H1 (cell line): ENCODE results near the gene RBL1. TPM values are rescaled to one million over a fixed set of nuclear protein-coding genes. Genes with fewer than 3 reads are reported as not detected.

Experiments used
- CTCF ChIA-PET: fragments of 300-600 bp; sonication (Branson Sonifier 250); formaldehyde crosslinking; loops from one replicate; lab custom pipeline; 2021; ENCODE audit not compliant: partially characterized antibody; lab: Charles Lee
- POLR2A ChIA-PET: fragments of 300-600 bp; sonication (Branson Sonifier 250); formaldehyde crosslinking; loops from one replicate; lab custom pipeline; 2021; ENCODE audit warnings: inconsistent platforms; ENCODE audit not compliant: partially characterized antibody; lab: Charles Lee
- DNase-seq, 2 experiments: peaks; one replicate each; pipeline versions ENCODE4 v3.0.0 to v3.0.0-alpha.2; 2010 to 2022; ENCODE audit warnings: low spot score in 2 of 2, low read depth in 1 of 2, mixed read lengths in 1 of 2
- FAIRE-seq: peaks from 2 replicates; lab custom pipeline; 2011; peaks lifted over from hg19 to GRCh38; lab: Jason Lieb, UNC
- H2AFZ ChIP-seq: 2 replicates; pipeline ENCODE4 v1.8.1; 2012; ENCODE audit warnings: low read length, inconsistent platforms
- H2AK5ac ChIP-seq: 2 replicates; pipeline ENCODE4 v1.6.1; 2013; ENCODE audit warnings: low read depth, low read length
- H2BK120ac ChIP-seq: replicated peaks from 2 replicates; pipeline ENCODE3; 2013; ENCODE audit warnings: low read depth, low read length, inconsistent platforms
- H2BK12ac ChIP-seq: 2 replicates; pipeline ENCODE4 v1.6.1; 2013; ENCODE audit warnings: low read depth, low read length
- H2BK15ac ChIP-seq: 2 replicates; pipeline ENCODE4 v1.6.1; 2013; ENCODE audit warnings: low read length
- H2BK20ac ChIP-seq: 2 replicates; pipeline ENCODE4 v1.6.1; 2013; ENCODE audit warnings: low read length
- H2BK5ac ChIP-seq: 2 replicates; pipeline ENCODE4 v1.6.1; 2013; ENCODE audit warnings: low read depth, low read length
- H3K14ac ChIP-seq: 2 replicates; pipeline ENCODE4 v1.6.1; 2013; ENCODE audit warnings: inconsistent platforms; ENCODE audit not compliant: insufficient read length
- H3K18ac ChIP-seq: 2 replicates; pipeline ENCODE4 v1.6.1; 2013; ENCODE audit warnings: low read length; ENCODE audit errors: extremely low read depth
- H3K23ac ChIP-seq: 2 replicates; pipeline ENCODE4 v1.6.1; 2013; ENCODE audit warnings: inconsistent platforms; ENCODE audit not compliant: insufficient read length
- H3K23me2 ChIP-seq: 2 replicates; pipeline ENCODE4 v1.6.1; 2013; ENCODE audit warnings: low read depth, low read length
- H3K27ac ChIP-seq: 2 replicates; pipeline ENCODE4 v1.6.1; 2011; ENCODE audit warnings: low read depth, low read length, inconsistent platforms
- H3K27me3 ChIP-seq, 4 experiments: replicated peaks in 1 of 4; 1 replicate in 1 of 4; 2 replicates in 3 of 4; pipeline versions ENCODE4 v1.6.1 to v1.8.1; 2011 to 2013; ENCODE audit warnings: low read length in 3 of 4, mild to moderate bottlenecking in 3 of 4, inconsistent platforms in 2 of 4, mixed read lengths in 2 of 4, moderate library complexity in 1 of 4; ENCODE audit not compliant: control insufficient read depth in 3 of 4, insufficient read depth in 3 of 4; ENCODE audit errors: extremely low read depth in 1 of 4
- H3K36me3 ChIP-seq, 4 experiments: 2 replicates each; pipeline versions ENCODE4 v1.6.1 to v1.8.1; 2011 to 2013; ENCODE audit warnings: mild to moderate bottlenecking in 4 of 4, low read length in 3 of 4, moderate library complexity in 2 of 4, control low read depth in 1 of 4, inconsistent platforms in 1 of 4; ENCODE audit not compliant: insufficient read depth in 4 of 4, control insufficient read depth in 2 of 4
- H3K4ac ChIP-seq: replicated peaks from 2 replicates; pipeline ENCODE3; 2013; ENCODE audit warnings: low read length, low read depth, mixed read lengths, inconsistent platforms; ENCODE audit not compliant: insufficient read length
- H3K4me1 ChIP-seq, 4 experiments: replicated peaks in 1 of 4; 1 replicate in 1 of 4; 2 replicates in 3 of 4; pipeline versions ENCODE4 v1.6.1 to v1.8.1; 2011 to 2013; ENCODE audit warnings: low read length in 3 of 4, inconsistent platforms in 2 of 4, mixed read lengths in 1 of 4; ENCODE audit not compliant: insufficient read depth in 4 of 4, control insufficient read depth in 3 of 4
- H3K4me2 ChIP-seq, 2 experiments: 2 replicates each; pipeline versions ENCODE4 v1.6.1 to v1.8.1; 2011 to 2013; ENCODE audit warnings: low read depth in 2 of 2, low read length in 2 of 2, control low read depth in 1 of 2, inconsistent platforms in 1 of 2, mild to moderate bottlenecking in 1 of 2; ENCODE audit not compliant: insufficient read depth in 1 of 2
- H3K4me3 ChIP-seq, 4 experiments: fragments of 200-600, 300-600 bp in 1 of 4; sonication (generic), shearing (Covaris generic), sonication (Bioruptor Twin) in 1 of 4; 2 replicates each; pipeline versions ENCODE4 v1.5.1 to v1.8.1; 2011 to 2016; ENCODE audit warnings: low read length in 4 of 4, low read depth in 3 of 4, control low read depth in 2 of 4, inconsistent platforms in 2 of 4, mild to moderate bottlenecking in 2 of 4, mixed read lengths in 1 of 4, moderate library complexity in 1 of 4; ENCODE audit not compliant: insufficient read depth in 2 of 4; ENCODE audit errors: extremely low read depth in 1 of 4
- H3K56ac ChIP-seq: replicated peaks from 2 replicates; pipeline ENCODE3; 2013; ENCODE audit warnings: low read depth, mild to moderate bottlenecking, mixed read lengths, low read length, inconsistent platforms; ENCODE audit not compliant: insufficient read length
- H3K79me1 ChIP-seq: 2 replicates; pipeline ENCODE4 v1.6.1; 2013; ENCODE audit warnings: low read depth, low read length, control low read depth
- H3K79me2 ChIP-seq, 2 experiments: 2 replicates each; pipeline versions ENCODE4 v1.6.1 to v1.8.1; 2012 to 2013; ENCODE audit warnings: low read length in 2 of 2, mild to moderate bottlenecking in 2 of 2, inconsistent platforms in 1 of 2; ENCODE audit not compliant: insufficient read depth in 2 of 2, control insufficient read depth in 1 of 2
- H3K9ac ChIP-seq, 4 experiments: replicated peaks in 1 of 4; 1 replicate in 1 of 4; 2 replicates in 3 of 4; pipeline versions ENCODE4 v1.6.1 to v1.8.1; 2011 to 2013; ENCODE audit warnings: low read depth in 3 of 4, low read length in 3 of 4, control low read depth in 2 of 4, mild to moderate bottlenecking in 2 of 4, moderate library complexity in 2 of 4, inconsistent platforms in 1 of 4; ENCODE audit errors: extremely low read depth in 1 of 4
- H3K9me3 ChIP-seq, 2 experiments: 2 replicates each; pipeline versions ENCODE4 v1.6.1 to v1.8.1; 2012 to 2013; ENCODE audit warnings: mild to moderate bottlenecking in 2 of 2, moderate library complexity in 2 of 2, control low read depth in 1 of 2, inconsistent platforms in 1 of 2, low read depth in 1 of 2, low read length in 1 of 2, mixed read lengths in 1 of 2; ENCODE audit not compliant: insufficient read depth in 2 of 2
- H4K20me1 ChIP-seq, 2 experiments: replicated peaks in 1 of 2; 2 replicates each; pipeline versions ENCODE3 to v1.8.1; 2011 to 2013; ENCODE audit warnings: inconsistent platforms in 2 of 2, low read length in 2 of 2, mild to moderate bottlenecking in 1 of 2; ENCODE audit not compliant: insufficient read depth in 2 of 2, control insufficient read depth in 1 of 2
- H4K5ac ChIP-seq: 2 replicates; pipeline ENCODE4 v1.6.1; 2013; ENCODE audit warnings: low read length, low read depth, mixed read lengths, inconsistent platforms; ENCODE audit not compliant: insufficient read length
- H4K8ac ChIP-seq: 2 replicates; pipeline ENCODE4 v1.8.0; 2013; ENCODE audit warnings: mild to moderate bottlenecking, moderate library complexity, low read length, inconsistent platforms; ENCODE audit not compliant: insufficient read depth; ENCODE audit errors: extremely low read depth
- H4K91ac ChIP-seq: replicated peaks from 2 replicates; pipeline ENCODE3; 2013; ENCODE audit warnings: low read length, mixed read lengths, inconsistent platforms; ENCODE audit not compliant: insufficient read length
- EP300 ChIP-seq, 2 experiments: IDR thresholded peaks; 1 replicate in 1 of 2; 2 replicates in 1 of 2; pipeline ENCODE4 v1.6.1; 2011 to 2012; ENCODE audit warnings: low read depth in 2 of 2, low read length in 2 of 2, mild to moderate bottlenecking in 2 of 2, borderline replicate concordance in 1 of 2, inconsistent platforms in 1 of 2, moderate library complexity in 1 of 2
- SUZ12 ChIP-seq: fragments of 200-600 bp; sonication (generic); IDR thresholded peaks from 2 replicates; pipeline ENCODE4 v1.6.1; 2012; ENCODE audit warnings: mild to moderate bottlenecking, inconsistent platforms, low read length, moderate library complexity, mixed read lengths
- WGBS, 2 experiments: shearing (Covaris generic) in 1 of 2; methylation state at CpG; one replicate each; pipeline versions ENCODE4 v1.1.6 to v1.1.7; 2013 to 2015; ENCODE audit warnings: low lambda C conversion rate in 2 of 2, mixed read lengths in 2 of 2, inconsistent platforms in 1 of 2, low coverage in 1 of 2, missing lambda C conversion rate in 1 of 2; ENCODE audit not compliant: insufficient replicate concordance in 2 of 2, insufficient coverage in 1 of 2, insufficient read length in 1 of 2; ENCODE audit errors: extremely low coverage in 1 of 2, missing lambda C conversion rate in 1 of 2; 5-methylcytosine and 5-hydroxymethylcytosine counted together
- polyA plus RNA-seq, 7 experiments: library from polyadenylated mRNA; depleted of rRNA in 3 of 7; stranded (reverse) in 5 of 7; unstranded in 2 of 7; fragments of >200 nt in 5 of 7; fragments of 200-250 nt in 2 of 7; gene quantifications; 1 replicate in 5 of 7; 2 replicates in 1 of 7; 4 replicates in 1 of 7; pipeline versions ENCODE4 v1.2.1 to v1.2.3, GENCODE V29; 2011 to 2013; ENCODE audit warnings: missing spikeins in 2 of 7, mixed read lengths in 2 of 7
- total RNA-seq: library from RNA; stranded (reverse); fragmentation: NEBNext Ultra II Directional; extraction: Animal tissue kit (Norgen Biotek cat#: 25700); gene quantifications from 2 replicates; pipeline ENCODE4 v1.2.1, GENCODE V29; 2021

Gene RBL1
- total and polyA plus RNA-seq, 2 of the 8 experiments (the other 6 are each of a cell fraction or from before 2014, with no cell fraction given): 3.2 to 12.3 TPM

DNA sequence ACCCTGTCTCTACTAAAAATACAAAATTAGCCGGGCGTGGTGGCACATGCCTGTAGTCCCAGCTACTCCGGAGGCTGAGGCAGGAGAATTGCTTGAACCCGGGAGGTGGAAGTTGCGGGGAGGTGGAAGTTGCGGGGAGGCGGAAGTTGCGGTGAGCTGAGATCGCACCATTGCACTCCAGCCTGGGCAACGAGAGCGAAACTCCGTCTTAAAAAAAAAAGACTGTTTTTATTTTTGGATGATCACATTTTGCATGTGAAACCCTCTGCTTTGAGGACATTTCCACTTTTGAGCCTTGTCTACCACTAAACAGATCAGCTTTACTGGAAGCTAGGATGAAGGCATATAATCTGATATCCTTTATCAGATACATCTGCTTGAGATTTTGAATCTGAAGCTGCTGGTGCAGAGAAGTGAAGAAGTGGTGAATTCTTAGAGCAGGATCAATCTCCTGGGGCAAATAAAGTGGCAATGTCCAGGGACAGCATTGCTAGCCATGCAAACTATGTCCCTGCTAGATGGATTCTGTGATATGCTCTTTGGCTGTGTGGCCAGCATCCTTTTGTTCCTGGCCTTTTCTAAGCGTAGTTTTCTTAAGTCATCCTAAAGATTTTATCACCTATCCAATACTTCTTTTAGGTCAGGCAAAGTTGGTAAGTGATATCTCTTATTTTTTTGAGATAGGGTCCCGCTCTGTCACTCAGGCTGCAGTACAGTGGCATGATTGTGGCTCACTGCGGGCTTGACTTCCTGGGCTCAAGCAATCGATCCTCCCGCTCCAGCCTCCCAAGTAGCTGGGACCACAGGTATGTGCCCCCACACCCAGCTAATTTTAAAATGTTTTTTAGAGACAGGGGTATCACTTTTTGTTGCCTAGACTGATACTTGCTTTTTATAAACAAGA lies 23.3 kb downstream of the RBL1 start:
- Histone ChIP-seq H3K9me3 (peaks cover 0 to 3% of the 10 kb centered on the region in 2 experiments; a peak in 1 of 4 replicates), H3K23me2 (no peaks in the 10 kb centered on the region), H3K79me1 (no peaks in the 10 kb centered on the region), H3K79me2 (peaks cover 0 to 2% of the 10 kb centered on the region in 2 experiments; a peak in 1 of 4 replicates), H3K4me3 (no peak overlapping the region), H3K4me2 (no peak overlapping the region), H2BK5ac (no peak overlapping the region), H3K4me1 (no peaks in the 10 kb centered on the region), H4K20me1 (no peaks in the 10 kb centered on the region), H4K8ac (no peak overlapping the region; the same call in 1 of the 2 replicates), H2BK12ac (no peak overlapping the region), H3K27ac (no peak overlapping the region), H3K36me3 (peaks cover 0 to 7% (median 2%) of the 10 kb centered on the region in 4 experiments; a peak in 2 of 8 replicates), H4K5ac (no peak overlapping the region), H3K23ac (no peak overlapping the region), H3K9ac (no peak overlapping the region), H2BK15ac (no peak overlapping the region), H2BK20ac (no peak overlapping the region), H3K56ac (no peak overlapping the region), H3K14ac (no peak overlapping the region), H3K27me3 (no peaks in the 10 kb centered on the region), H2AK5ac (no peak overlapping the region), H3K4ac (no peak overlapping the region), H2BK120ac (no peak overlapping the region), H4K91ac (no peak overlapping the region), H2AFZ (no peak overlapping the region), H3K18ac (no peak overlapping the region)
- FAIRE-seq (no peak), DNase-seq (no peak)
- ChIA-PET POLR2A (interaction anchor here (0.6 to 0.7 kb wide), 3 partner anchors 21 to 449 kb away, joined by 3 read pairs; partner anchors contain the start of gene RBL1), CTCF (interaction anchor here (0.6 to 1.7 kb wide), 2 partner anchors 10 to 106 kb away, joined by 3 to 10 read pairs; partner anchors contain the start of gene RPN2)
- 93% methylated on average over 17 of the region's 17 CpGs; no CpG with 5 or more reads in 1 of the 2 experiments for WGBS, 2 experiments
- no peak for TF ChIP-seq SUZ12
- no peak for TF ChIP-seq EP300 (IDR thresholded peaks at IDR 0.05; ENCODE audit: borderline replicate concordance in 1 of 2, low read depth in 2 of 2, low read length in 2 of 2)
